Peyer's patch (tissue), 4 donors: ENCODE measurements around the gene CELF6. TPM values are rescaled to one million over a fixed set of nuclear protein-coding genes. Genes with fewer than 3 reads are reported as not detected.

Experiments used
- DNase-seq, 3 donors: peaks; one replicate each; pipeline ENCODE4 v3.0.0-alpha.2; 2017 to 2019
- H3K27ac ChIP-seq, 4 donors: fragments of 200-600 bp; sonication (generic); one replicate each; pipeline ENCODE4 v1.5.1; 2016 to 2019
- H3K27me3 ChIP-seq, 2 donors: fragments of 200-600 bp; sonication (generic); one replicate each; pipeline ENCODE4 v1.5.1; 2019
- H3K36me3 ChIP-seq, 3 donors: fragments of 200-600 bp; sonication (generic); one replicate each; pipeline ENCODE4 v1.5.1; 2016 to 2019
- H3K4me1 ChIP-seq, 4 donors: fragments of 200-600 bp; sonication (generic); one replicate each; pipeline ENCODE4 v1.5.1; 2016 to 2019
- H3K4me3 ChIP-seq, 4 donors: fragments of 200-600 bp; sonication (generic); 1 replicate in 3 of 4; 2 replicates in 1 of 4; pipeline ENCODE4 v1.5.1; 2016 to 2019; ENCODE audit warnings: mild to moderate bottlenecking in 1 of 4
- H3K9me3 ChIP-seq, 4 donors: fragments of 200-600 bp; sonication (generic); one replicate each; pipeline ENCODE4 v1.5.1; 2016 to 2019; ENCODE audit warnings: mild to moderate bottlenecking in 1 of 4
- CTCF ChIP-seq, 6 experiments: fragments of 450-650 bp in 4 of 6; fragments of 200-600 bp in 2 of 6; sonication (generic) in 1 of 6; IDR thresholded peaks; one replicate each; pipeline ENCODE4 v1.5.1; 2017 to 2019; ENCODE audit warnings: antibody characterized with exemption in 6 of 6, mild to moderate bottlenecking in 3 of 6, moderate library complexity in 1 of 6
- POLR2A ChIP-seq, 2 donors: fragments of 450-650 bp; IDR thresholded peaks; one replicate each; pipeline ENCODE4 v1.5.1; 2017; ENCODE audit warnings: antibody characterized with exemption in 2 of 2, mild to moderate bottlenecking in 2 of 2, moderate library complexity in 2 of 2
- total RNA-seq, 4 donors: library from RNA; depleted of rRNA; stranded (reverse); fragments of >200 nt; gene quantifications; one replicate each; pipeline ENCODE4 v1.1.0, GENCODE V29; 2016

The CELF6 gene
- total RNA-seq, 4 donors from 2014 or later, result 1.8 to 3.7 (median 3.6) TPM; not detected in 1

DNA sequence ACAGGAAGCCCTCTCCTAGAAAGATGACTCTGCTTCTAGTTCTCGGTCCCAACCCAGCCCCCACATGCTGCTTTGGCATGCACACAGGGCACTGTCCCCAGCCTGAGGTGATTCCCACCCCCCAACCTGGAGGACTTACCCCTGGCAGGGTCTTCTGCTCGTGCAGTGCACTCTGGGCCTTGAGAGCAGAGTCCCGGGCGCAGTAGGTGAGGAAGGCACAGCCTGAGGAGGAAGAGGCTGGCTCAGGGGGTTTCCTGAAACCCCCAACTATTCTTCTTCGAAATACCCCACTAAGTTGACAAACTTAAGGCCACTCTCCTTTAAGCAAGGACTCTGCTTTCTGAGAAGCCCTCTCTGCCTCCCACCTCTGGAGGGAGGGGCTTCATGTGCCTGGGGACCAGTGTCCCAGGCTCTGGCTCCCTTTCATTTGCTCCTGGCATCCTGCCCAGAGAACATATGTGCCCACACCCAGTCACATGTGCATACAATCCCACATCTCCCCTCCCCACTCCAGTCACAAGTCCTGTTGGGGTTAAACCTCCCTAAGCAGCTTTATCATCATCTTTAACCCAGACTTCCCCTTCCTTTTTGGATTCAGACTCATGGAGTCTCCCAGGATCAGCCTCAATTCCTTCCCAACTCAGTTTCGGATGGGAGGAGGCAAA lies 4.1 kb downstream of the CELF6 start:
- DNase-seq, result no peak
- no peaks in the 10 kb centered on the region for H3K9me3 ChIP-seq
- peaks cover 0 to 10% (median 5%) of the 10 kb centered on the region in 4 donors for H3K4me1 ChIP-seq
- no peaks in the 10 kb centered on the region for H3K27me3 ChIP-seq
- H3K27ac ChIP-seq, result no peak overlapping the region
- no peak for TF ChIP-seq POLR2A (IDR thresholded peaks at IDR 0.05)
- no peak for TF ChIP-seq CTCF (IDR thresholded peaks at IDR 0.05)
- H3K36me3 ChIP-seq, result no peaks in the 10 kb centered on the region
- no peak overlapping the region for H3K4me3 ChIP-seq

DNA sequence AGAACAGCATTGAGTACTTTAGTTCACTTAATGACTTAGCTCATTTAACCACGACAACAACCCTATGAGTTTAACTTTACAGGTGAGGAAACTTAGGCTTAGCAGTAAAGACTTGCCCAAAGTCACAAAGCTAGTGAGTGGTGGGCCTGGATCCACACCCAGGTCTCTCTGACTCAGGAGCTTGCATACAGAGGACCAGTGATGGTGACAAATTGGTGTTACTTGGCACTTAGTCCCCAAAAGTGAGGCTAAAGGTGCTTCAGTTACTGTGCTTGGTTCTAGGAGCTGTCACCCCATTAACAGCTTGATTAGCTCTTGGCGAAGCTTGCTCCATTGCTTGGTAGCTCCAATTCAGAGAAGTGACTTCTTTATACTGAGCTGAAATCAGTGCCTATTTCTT lies 6.1 kb downstream of the CELF6 start:
- no peaks in the 10 kb centered on the region for H3K27me3 ChIP-seq
- H3K4me1 ChIP-seq, result no peaks in the 10 kb centered on the region
- DNase-seq, result no peak
- H3K27ac ChIP-seq, result no peak overlapping the region
- TF ChIP-seq POLR2A (IDR thresholded peaks at IDR 0.05) (no peak), CTCF (IDR thresholded peaks at IDR 0.05) (no peak)
- no peaks in the 10 kb centered on the region for H3K36me3 ChIP-seq
- H3K4me3 ChIP-seq, result no peak overlapping the region
- H3K9me3 ChIP-seq, result no peaks in the 10 kb centered on the region

DNA sequence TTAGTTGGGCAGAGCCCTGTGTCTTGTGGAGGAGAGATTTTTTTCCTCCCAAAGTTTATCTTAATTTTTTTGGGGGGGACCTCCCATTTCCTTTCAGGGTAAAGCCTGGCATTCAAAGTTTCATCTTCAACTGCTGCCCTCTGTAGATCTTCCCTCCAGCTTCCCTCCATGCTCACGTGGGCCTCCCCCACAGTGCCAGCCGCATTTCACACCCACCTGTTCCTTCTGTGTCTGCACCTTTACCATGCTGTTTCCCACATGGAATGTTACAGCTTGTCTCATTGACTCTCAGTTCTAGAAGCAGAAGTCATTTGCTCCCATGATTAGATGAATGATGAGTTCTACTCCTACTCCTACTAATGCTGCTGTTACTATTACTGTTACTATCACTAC lies 6.5 kb downstream of the CELF6 start:
- TF ChIP-seq CTCF (IDR thresholded peaks at IDR 0.05) (no peak), POLR2A (IDR thresholded peaks at IDR 0.05) (no peak)

GRCh38 chr15:72312605-72313447 lies 7.1 kb downstream of the CELF6 start:
- Histone ChIP-seq H3K27me3 (no peaks in the 10 kb centered on the region), H3K4me3 (no peak overlapping the region), H3K27ac (no peak overlapping the region), H3K9me3 (no peaks in the 10 kb centered on the region), H3K36me3 (no peaks in the 10 kb centered on the region), H3K4me1 (no peaks in the 10 kb centered on the region)
- peak; percentile 26 to 77 (median 65) for DNase-seq
- peak; percentile 22 to 77 (median 72) for TF ChIP-seq CTCF (IDR thresholded peaks at IDR 0.05)
- no peak for TF ChIP-seq POLR2A (IDR thresholded peaks at IDR 0.05)

More for the DNA sequence above, 6.5 kb downstream of the CELF6 start:
- Histone ChIP-seq H3K9me3 (no peaks in the 10 kb centered on the region), H3K36me3 (no peaks in the 10 kb centered on the region), H3K4me1 (no peaks in the 10 kb centered on the region), H3K27ac (no peak overlapping the region), H3K4me3 (no peak overlapping the region), H3K27me3 (no peaks in the 10 kb centered on the region)
- no peak for DNase-seq

DNA sequence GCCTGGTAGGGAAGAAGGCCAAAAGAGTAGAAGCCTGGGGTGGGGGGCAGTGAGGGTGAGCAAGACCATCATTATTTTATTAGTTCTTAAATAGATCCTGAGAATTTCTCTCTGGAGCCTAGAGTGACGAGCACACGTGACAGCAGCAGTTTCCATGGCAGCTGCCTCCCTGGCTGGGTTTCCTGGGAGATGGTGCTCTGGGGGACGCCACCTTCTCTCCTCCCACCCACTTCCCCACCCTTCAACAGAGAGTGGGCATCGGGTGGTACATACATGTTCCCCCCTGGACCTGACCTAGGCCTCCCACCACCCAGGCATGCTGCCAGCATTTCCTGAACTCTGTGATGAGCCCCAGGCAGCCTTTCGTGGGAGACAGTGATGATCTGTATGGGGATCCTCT lies 12.9 kb downstream of the CELF6 start:
- Histone ChIP-seq H3K9me3 (no peaks in the 10 kb centered on the region), H3K36me3 (no peaks in the 10 kb centered on the region), H3K4me3 (no peak overlapping the region), H3K4me1 (no peaks in the 10 kb centered on the region), H3K27me3 (no peaks in the 10 kb centered on the region), H3K27ac (no peak overlapping the region)
- DNase-seq, result peak in 1 of 3 donors; percentile 7
- TF ChIP-seq POLR2A (IDR thresholded peaks at IDR 0.05), result no peak

DNA sequence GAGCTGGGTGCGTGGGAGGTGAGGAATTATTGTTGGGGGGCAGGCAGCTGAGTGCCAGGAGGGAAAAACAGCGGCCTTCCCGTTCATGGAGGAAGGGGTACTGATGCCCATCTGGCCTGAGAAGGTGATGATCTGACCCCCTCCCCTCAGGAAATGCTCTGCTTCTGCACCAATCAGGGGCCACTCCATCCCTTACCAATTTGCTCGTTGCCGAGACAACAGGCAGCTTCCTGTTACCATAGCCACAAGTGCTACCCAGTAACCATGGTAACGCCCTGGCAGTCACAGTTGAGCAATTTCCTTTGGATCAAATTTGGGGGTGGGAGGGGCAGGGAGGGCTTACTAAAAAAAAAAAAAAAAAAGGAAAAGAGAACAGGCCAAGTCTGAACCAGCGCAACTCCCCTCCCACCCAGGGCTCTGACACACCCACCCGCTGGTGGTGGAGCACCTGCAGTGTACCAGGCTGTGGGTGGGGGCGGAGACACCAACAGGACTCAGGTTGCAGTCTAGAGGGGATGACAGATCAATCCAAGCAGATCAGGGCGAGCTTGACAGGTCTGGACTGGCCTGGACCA lies 13.7 kb downstream of the CELF6 start:
- Histone ChIP-seq H3K9me3 (no peaks in the 10 kb centered on the region), H3K36me3 (no peaks in the 10 kb centered on the region), H3K4me3 (no peak overlapping the region), H3K4me1 (no peaks in the 10 kb centered on the region), H3K27me3 (no peaks in the 10 kb centered on the region), H3K27ac (no peak overlapping the region)
- TF ChIP-seq CTCF (IDR thresholded peaks at IDR 0.05) (no peak), POLR2A (IDR thresholded peaks at IDR 0.05) (no peak)
- peak in 1 of 3 donors; percentile 50 for DNase-seq
